ENCODE measurements around the gene OR7A5.

Gene OR7A5

DNA sequence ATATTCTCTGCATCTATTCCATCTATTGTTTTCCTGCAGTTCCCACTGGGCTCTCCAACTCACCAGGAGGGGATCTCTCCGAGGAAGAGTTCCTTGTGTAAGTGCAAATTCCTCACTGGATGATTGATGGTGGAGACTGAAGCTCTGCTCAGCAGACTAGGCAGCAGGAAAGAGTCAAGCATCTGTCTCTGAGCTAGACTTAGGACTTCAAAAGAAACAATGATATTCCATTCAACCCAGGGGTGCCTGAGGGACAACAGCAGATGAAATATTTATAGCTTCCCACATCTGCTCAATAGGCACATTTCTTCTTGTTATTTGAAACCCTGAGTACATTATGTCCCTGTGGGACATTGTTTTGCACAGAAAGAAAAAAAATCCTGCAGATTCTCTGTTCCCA, at the start of gene OR7A5, which contains the start of gene OR7C1:
TSS of gene OR7A5 (minus strand) at position 175 of the 400 bp plus-strand sequence. CDS start 6,944 bp downstream, outside the sequence.
TSS of gene OR7C1 (minus strand) at position 175 of the 400 bp plus-strand sequence. CDS start 35,049 bp downstream, outside the sequence.
- Histone ChIP-seq H3K4me1 (ENCODE audit: control insufficient read depth in 5 of 5, insufficient read depth in 5 of 5, low read length in 5 of 5) (peaks cover 0 to 4% (median 0%) of the 10 kb centered on the region in 5 donors), H3K4me3 (ENCODE audit: low read depth in 1 of 5, low read length in 5 of 5) (no peak within 1 kb of the TSS), H3K9me3 (ENCODE audit: control insufficient read depth in 5 of 5, low read length in 5 of 5) (peaks cover 0 to 8% (median 0%) of the 10 kb centered on the region in 5 donors), H3K27me3 (ENCODE audit: control insufficient read depth in 5 of 5, insufficient read depth in 4 of 5, low read length in 5 of 5) (peaks cover 0 to 5% (median 3%) of the 10 kb centered on the region in 5 donors), H3K36me3 (ENCODE audit: control insufficient read depth in 5 of 5, insufficient read depth in 5 of 5, low read length in 5 of 5) (no peaks in the 10 kb centered on the region), H3K27ac (ENCODE audit: low read depth, low read length) (no peak within 1 kb of the TSS), H3K9ac (ENCODE audit: low read length in 5 of 5) (no peak within 1 kb of the TSS)

DNA sequence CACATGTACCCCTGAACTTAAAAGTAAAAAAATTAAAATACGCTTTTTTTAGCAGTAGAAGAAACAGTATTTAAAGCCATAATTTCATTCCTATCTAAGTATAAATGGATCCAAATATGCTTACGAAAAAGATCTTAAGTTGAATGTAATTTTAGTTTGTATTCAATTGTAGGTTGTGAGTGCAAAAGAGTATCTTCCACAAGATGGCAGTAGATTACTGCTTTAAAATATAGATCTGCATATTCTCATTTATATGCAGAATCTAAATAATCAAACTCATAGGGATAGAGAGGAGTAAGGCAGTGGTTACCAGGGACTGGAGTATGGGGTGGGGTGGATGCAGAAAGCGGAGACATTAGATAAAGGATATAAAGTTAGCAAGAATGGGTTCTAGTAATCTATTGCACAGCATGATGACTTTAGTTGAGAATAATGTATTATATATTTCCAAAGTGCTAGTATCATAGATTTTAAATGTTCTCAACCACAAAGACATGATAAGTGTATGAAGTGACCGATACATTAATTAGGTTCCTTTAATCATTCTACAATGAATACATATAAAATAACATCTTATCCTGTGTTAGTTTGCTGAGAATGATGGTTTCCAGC, 36.7 kb upstream of the OR7A5 start:
- Histone ChIP-seq H3K4me3 (ENCODE audit: low read depth in 1 of 5, low read length in 5 of 5) (no peak overlapping the region), H3K9me3 (ENCODE audit: control insufficient read depth in 5 of 5, low read length in 5 of 5) (no peaks in the 10 kb centered on the region), H3K27ac (ENCODE audit: low read depth, low read length) (no peak overlapping the region), H3K9ac (ENCODE audit: low read length in 5 of 5) (no peak overlapping the region), H3K36me3 (ENCODE audit: control insufficient read depth in 5 of 5, insufficient read depth in 5 of 5, low read length in 5 of 5) (no peaks in the 10 kb centered on the region), H3K27me3 (ENCODE audit: control insufficient read depth in 5 of 5, insufficient read depth in 4 of 5, low read length in 5 of 5) (peaks cover 0 to 10% (median 4%) of the 10 kb centered on the region in 5 donors), H3K4me1 (ENCODE audit: control insufficient read depth in 5 of 5, insufficient read depth in 5 of 5, low read length in 5 of 5) (no peaks in the 10 kb centered on the region)

GRCh38 chr19:14868497-14868896, 33.5 kb upstream of the OR7A5 start:
- no peaks in the 10 kb centered on the region for H3K36me3 ChIP-seq (ENCODE audit: control insufficient read depth in 5 of 5, insufficient read depth in 5 of 5, low read length in 5 of 5)
- no peak overlapping the region for H3K4me3 ChIP-seq (ENCODE audit: low read depth in 1 of 5, low read length in 5 of 5)
- no peak overlapping the region for H3K9ac ChIP-seq (ENCODE audit: low read length in 5 of 5)
- H3K27me3 ChIP-seq (ENCODE audit: control insufficient read depth in 5 of 5, insufficient read depth in 4 of 5, low read length in 5 of 5): peaks cover 0 to 8% (median 4%) of the 10 kb centered on the region in 5 donors
- no peaks in the 10 kb centered on the region for H3K9me3 ChIP-seq (ENCODE audit: control insufficient read depth in 5 of 5, low read length in 5 of 5)
- H3K27ac ChIP-seq (ENCODE audit: low read depth, low read length): no peak overlapping the region
- H3K4me1 ChIP-seq (ENCODE audit: control insufficient read depth in 5 of 5, insufficient read depth in 5 of 5, low read length in 5 of 5): no peaks in the 10 kb centered on the region

- Histone ChIP-seq H3K4me3 (ENCODE audit: low read depth in 1 of 5, low read length in 5 of 5) (no peak within 1 kb of the TSS), H3K4me1 (ENCODE audit: control insufficient read depth in 5 of 5, insufficient read depth in 5 of 5, low read length in 5 of 5) (no peaks in the 10 kb centered on the region), H3K27ac (ENCODE audit: low read depth, low read length) (no peak within 1 kb of the TSS), H3K9ac (ENCODE audit: low read length in 5 of 5) (no peak within 1 kb of the TSS), H3K9me3 (ENCODE audit: control insufficient read depth in 5 of 5, low read length in 5 of 5) (no peaks in the 10 kb centered on the region), H3K27me3 (ENCODE audit: control insufficient read depth in 5 of 5, insufficient read depth in 4 of 5, low read length in 5 of 5) (peaks cover 3 to 8% (median 4%) of the 10 kb centered on the region in 5 donors), H3K36me3 (ENCODE audit: control insufficient read depth in 5 of 5, insufficient read depth in 5 of 5, low read length in 5 of 5) (no peaks in the 10 kb centered on the region)
Measured at GRCh38 chr19:14848822-14849221, 13.8 kb upstream of the OR7A5 start, which contains the start of gene OR7A10. TSS of gene OR7A10 (minus strand) at chr19:14848922. CDS start at chr19:14841877, 7,045 bp downstream.

- H3K9ac ChIP-seq (ENCODE audit: low read length in 5 of 5): no peak overlapping the region
- H3K27me3 ChIP-seq (ENCODE audit: control insufficient read depth in 5 of 5, insufficient read depth in 4 of 5, low read length in 5 of 5): peaks cover 3 to 8% (median 4%) of the 10 kb centered on the region in 5 donors
- H3K36me3 ChIP-seq (ENCODE audit: control insufficient read depth in 5 of 5, insufficient read depth in 5 of 5, low read length in 5 of 5): no peaks in the 10 kb centered on the region
- no peaks in the 10 kb centered on the region for H3K4me1 ChIP-seq (ENCODE audit: control insufficient read depth in 5 of 5, insufficient read depth in 5 of 5, low read length in 5 of 5)
- H3K27ac ChIP-seq (ENCODE audit: low read depth, low read length): no peak overlapping the region
- H3K4me3 ChIP-seq (ENCODE audit: low read depth in 1 of 5, low read length in 5 of 5): no peak overlapping the region
- H3K9me3 ChIP-seq (ENCODE audit: control insufficient read depth in 5 of 5, low read length in 5 of 5): peaks cover 0 to 8% (median 0%) of the 10 kb centered on the region in 5 donors
Measured at GRCh38 chr19:14843578-14843977, 8.6 kb upstream of the OR7A5 start.

- Histone ChIP-seq H3K9me3 (ENCODE audit: control insufficient read depth in 5 of 5, low read length in 5 of 5) (peaks cover 0 to 8% (median 0%) of the 10 kb centered on the region in 5 donors), H3K36me3 (ENCODE audit: control insufficient read depth in 5 of 5, insufficient read depth in 5 of 5, low read length in 5 of 5) (no peaks in the 10 kb centered on the region), H3K9ac (ENCODE audit: low read length in 5 of 5) (no peak overlapping the region), H3K27me3 (ENCODE audit: control insufficient read depth in 5 of 5, insufficient read depth in 4 of 5, low read length in 5 of 5) (peaks cover 3 to 8% (median 4%) of the 10 kb centered on the region in 5 donors), H3K4me1 (ENCODE audit: control insufficient read depth in 5 of 5, insufficient read depth in 5 of 5, low read length in 5 of 5) (no peaks in the 10 kb centered on the region), H3K4me3 (ENCODE audit: low read depth in 1 of 5, low read length in 5 of 5) (no peak overlapping the region), H3K27ac (ENCODE audit: low read depth, low read length) (no peak overlapping the region)
Measured at GRCh38 chr19:14843169-14843568, 8.2 kb upstream of the OR7A5 start.

GRCh38 chr19:14840206-14840605, 5.2 kb upstream of the OR7A5 start:
- Histone ChIP-seq H3K9ac (ENCODE audit: low read length in 5 of 5) (no peak overlapping the region), H3K36me3 (ENCODE audit: control insufficient read depth in 5 of 5, insufficient read depth in 5 of 5, low read length in 5 of 5) (no peaks in the 10 kb centered on the region), H3K4me3 (ENCODE audit: low read depth in 1 of 5, low read length in 5 of 5) (no peak overlapping the region), H3K9me3 (ENCODE audit: control insufficient read depth in 5 of 5, low read length in 5 of 5) (peaks cover 0 to 8% (median 0%) of the 10 kb centered on the region in 5 donors), H3K27me3 (ENCODE audit: control insufficient read depth in 5 of 5, insufficient read depth in 4 of 5, low read length in 5 of 5) (peaks cover 3 to 7% (median 4%) of the 10 kb centered on the region in 5 donors), H3K27ac (ENCODE audit: low read depth, low read length) (no peak overlapping the region), H3K4me1 (ENCODE audit: control insufficient read depth in 5 of 5, insufficient read depth in 5 of 5, low read length in 5 of 5) (peaks cover 0 to under 1% (median 0%) of the 10 kb centered on the region in 5 donors)

DNA sequence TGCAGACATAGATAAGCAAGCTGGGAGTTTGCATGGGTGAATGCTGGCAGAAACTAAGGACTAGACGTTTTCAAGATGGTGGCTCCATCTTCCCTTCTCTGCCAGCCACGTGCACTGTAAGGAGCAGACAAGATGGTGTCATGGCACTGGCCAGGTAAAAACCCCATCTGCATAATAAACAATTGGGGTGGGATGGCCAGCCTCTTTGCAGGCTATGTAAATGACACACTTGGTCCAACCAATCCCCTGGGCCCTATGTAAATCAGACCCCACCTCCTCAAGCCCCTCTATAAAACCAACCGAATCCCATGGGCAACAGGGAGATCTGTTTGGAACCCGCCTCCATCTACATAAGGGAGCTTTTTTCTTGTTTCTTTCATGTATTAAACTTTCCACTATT, 2.4 kb upstream of the OR7A5 start:
- peaks cover 0 to 4% (median 0%) of the 10 kb centered on the region in 5 donors for H3K4me1 ChIP-seq (ENCODE audit: control insufficient read depth in 5 of 5, insufficient read depth in 5 of 5, low read length in 5 of 5)
- no peak overlapping the region for H3K4me3 ChIP-seq (ENCODE audit: low read depth in 1 of 5, low read length in 5 of 5)
- H3K9me3 ChIP-seq (ENCODE audit: control insufficient read depth in 5 of 5, low read length in 5 of 5): peaks cover 0 to 8% (median 0%) of the 10 kb centered on the region in 5 donors
- peaks cover 0 to 6% (median 3%) of the 10 kb centered on the region in 5 donors for H3K27me3 ChIP-seq (ENCODE audit: control insufficient read depth in 5 of 5, insufficient read depth in 4 of 5, low read length in 5 of 5)
- H3K36me3 ChIP-seq (ENCODE audit: control insufficient read depth in 5 of 5, insufficient read depth in 5 of 5, low read length in 5 of 5): no peaks in the 10 kb centered on the region
- H3K27ac ChIP-seq (ENCODE audit: low read depth, low read length): no peak overlapping the region
- H3K9ac ChIP-seq (ENCODE audit: low read length in 5 of 5): no peak overlapping the region

- Histone ChIP-seq H3K27ac (ENCODE audit: low read depth, low read length) (no peak overlapping the region), H3K27me3 (ENCODE audit: control insufficient read depth in 5 of 5, insufficient read depth in 4 of 5, low read length in 5 of 5) (peaks cover 0 to 11% (median 3%) of the 10 kb centered on the region in 5 donors), H3K9ac (ENCODE audit: low read length in 5 of 5) (no peak overlapping the region), H3K4me3 (ENCODE audit: low read depth in 1 of 5, low read length in 5 of 5) (no peak overlapping the region), H3K9me3 (ENCODE audit: control insufficient read depth in 5 of 5, low read length in 5 of 5) (peaks cover 0 to 2% (median 0%) of the 10 kb centered on the region in 5 donors), H3K4me1 (ENCODE audit: control insufficient read depth in 5 of 5, insufficient read depth in 5 of 5, low read length in 5 of 5) (peaks cover 0 to 4% (median 0%) of the 10 kb centered on the region in 5 donors), H3K36me3 (ENCODE audit: control insufficient read depth in 5 of 5, insufficient read depth in 5 of 5, low read length in 5 of 5) (no peaks in the 10 kb centered on the region)
Measured at GRCh38 chr19:14830702-14831101, 4.3 kb downstream of the OR7A5 start.

- no peaks in the 10 kb centered on the region for H3K36me3 ChIP-seq (ENCODE audit: control insufficient read depth in 5 of 5, insufficient read depth in 5 of 5, low read length in 5 of 5)
- H3K9me3 ChIP-seq (ENCODE audit: control insufficient read depth in 5 of 5, low read length in 5 of 5): peaks cover 0 to 8% (median 5%) of the 10 kb centered on the region in 5 donors
- H3K27me3 ChIP-seq (ENCODE audit: control insufficient read depth in 5 of 5, insufficient read depth in 4 of 5, low read length in 5 of 5): peaks cover 0 to 9% (median 6%) of the 10 kb centered on the region in 5 donors
- H3K27ac ChIP-seq (ENCODE audit: low read depth, low read length): no peak overlapping the region
- no peaks in the 10 kb centered on the region for H3K4me1 ChIP-seq (ENCODE audit: control insufficient read depth in 5 of 5, insufficient read depth in 5 of 5, low read length in 5 of 5)
- H3K9ac ChIP-seq (ENCODE audit: low read length in 5 of 5): no peak overlapping the region
- H3K4me3 ChIP-seq (ENCODE audit: low read depth in 1 of 5, low read length in 5 of 5): no peak overlapping the region
Measured at GRCh38 chr19:14826006-14826405, 9.0 kb downstream of the OR7A5 start.

Data from subcutaneous abdominal adipose tissue (tissue), 5 donors.